ENCODE measurements around the gene SP3.

GRCh38 chr2:173874894-173875237, 90.3 kb downstream of the SP3 start:
- TF ChIP-seq CTCF (IDR thresholded peaks at IDR 0.05) (no peak), REST (IDR thresholded peaks at IDR 0.05; ENCODE audit: insufficient read depth in 1 of 2, low read depth in 2 of 2, low read length in 1 of 2) (no peak), POLR2AphosphoS5 (IDR thresholded peaks at IDR 0.05; ENCODE audit: low read depth, low read length) (no peak), TCF7L2 (IDR thresholded peaks at IDR 0.05; ENCODE audit: low read depth, low read length) (no peak), SIN3A (IDR thresholded peaks at IDR 0.05; ENCODE audit: borderline replicate concordance, insufficient read depth, low read depth, low read length) (no peak)

Measured in Panc1 (cell line).